ENCODE results near the gene NR2F1. TPM values are rescaled to one million over a fixed set of nuclear protein-coding genes. Genes with fewer than 3 reads are reported as not detected.
A peak's percentile ranks its signal among the peaks of the same experiment; 100 is the strongest.

NR2F1 gene
- total RNA-seq, 1 donor from 2014 or later: 28.7 TPM

DNA sequence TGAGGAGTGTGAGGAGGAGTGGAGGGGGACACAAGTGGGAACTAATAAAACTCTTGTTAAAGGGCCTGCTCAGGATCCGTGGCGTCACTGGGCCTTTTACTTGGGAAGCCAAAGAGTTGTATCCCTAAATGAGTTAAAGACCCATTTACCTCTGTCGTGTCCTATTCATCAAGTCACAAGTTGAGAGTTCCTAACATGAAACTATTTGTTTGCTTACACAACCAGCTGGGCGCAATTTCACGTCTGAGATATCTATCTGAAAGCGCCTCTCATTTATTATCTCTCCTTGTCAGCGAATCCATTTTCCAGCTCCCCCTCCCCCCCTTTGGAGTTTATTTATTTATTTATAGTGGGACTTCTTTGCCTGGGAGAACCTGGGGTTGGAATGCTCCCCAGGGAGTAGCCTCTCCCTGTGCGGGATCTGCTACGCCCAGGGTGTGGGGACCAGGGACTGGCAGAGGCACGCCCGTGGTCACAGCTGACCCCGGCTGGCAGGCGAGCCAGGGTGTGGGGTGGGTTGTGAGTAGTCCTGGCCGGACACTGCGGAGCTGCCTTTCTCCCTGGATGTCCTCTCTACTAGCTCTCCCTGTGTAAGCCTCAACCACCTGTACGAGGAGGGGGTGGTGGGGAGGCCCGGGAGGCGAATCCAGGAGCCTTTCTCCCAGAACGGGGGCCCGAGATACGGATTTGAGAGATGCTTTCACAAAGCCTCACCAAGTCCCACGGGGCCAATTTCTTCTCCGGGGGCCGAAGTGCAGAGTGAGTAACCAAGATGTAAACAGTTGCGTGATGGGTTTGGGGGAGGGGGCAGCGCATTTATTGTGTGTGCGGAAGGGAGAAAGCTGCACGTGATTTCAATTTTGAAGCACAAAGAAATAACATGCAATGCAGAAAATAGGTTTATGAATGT is 15.3 kb downstream of the NR2F1 start:
- H3K4me1 Mint-ChIP-seq (ENCODE audit: low read depth): peaks cover 34% of the 10 kb centered on the region
- TF ChIP-seq, protein P1, sequence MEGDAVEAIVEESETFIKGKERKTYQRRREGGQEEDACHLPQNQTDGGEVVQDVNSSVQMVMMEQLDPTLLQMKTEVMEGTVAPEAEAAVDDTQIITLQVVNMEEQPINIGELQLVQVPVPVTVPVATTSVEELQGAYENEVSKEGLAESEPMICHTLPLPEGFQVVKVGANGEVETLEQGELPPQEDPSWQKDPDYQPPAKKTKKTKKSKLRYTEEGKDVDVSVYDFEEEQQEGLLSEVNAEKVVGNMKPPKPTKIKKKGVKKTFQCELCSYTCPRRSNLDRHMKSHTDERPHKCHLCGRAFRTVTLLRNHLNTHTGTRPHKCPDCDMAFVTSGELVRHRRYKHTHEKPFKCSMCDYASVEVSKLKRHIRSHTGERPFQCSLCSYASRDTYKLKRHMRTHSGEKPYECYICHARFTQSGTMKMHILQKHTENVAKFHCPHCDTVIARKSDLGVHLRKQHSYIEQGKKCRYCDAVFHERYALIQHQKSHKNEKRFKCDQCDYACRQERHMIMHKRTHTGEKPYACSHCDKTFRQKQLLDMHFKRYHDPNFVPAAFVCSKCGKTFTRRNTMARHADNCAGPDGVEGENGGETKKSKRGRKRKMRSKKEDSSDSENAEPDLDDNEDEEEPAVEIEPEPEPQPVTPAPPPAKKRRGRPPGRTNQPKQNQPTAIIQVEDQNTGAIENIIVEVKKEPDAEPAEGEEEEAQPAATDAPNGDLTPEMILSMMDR (IDR thresholded peaks at IDR 0.05): no peak
- no peak overlapping the region for H3K4me3 Mint-ChIP-seq (ENCODE audit: unreplicated experiment)
- no peak for DNase-seq (ENCODE audit: low spot score)
- no peaks in the 10 kb centered on the region for H3K27me3 Mint-ChIP-seq (ENCODE audit: low read depth)
- peaks cover 9% of the 10 kb centered on the region for H3K36me3 Mint-ChIP-seq (ENCODE audit: low read depth)
- H3K27ac Mint-ChIP-seq (ENCODE audit: unreplicated experiment): no peak overlapping the region
- H3K9me3 Mint-ChIP-seq (ENCODE audit: low read depth): peaks cover 2% of the 10 kb centered on the region

DNA sequence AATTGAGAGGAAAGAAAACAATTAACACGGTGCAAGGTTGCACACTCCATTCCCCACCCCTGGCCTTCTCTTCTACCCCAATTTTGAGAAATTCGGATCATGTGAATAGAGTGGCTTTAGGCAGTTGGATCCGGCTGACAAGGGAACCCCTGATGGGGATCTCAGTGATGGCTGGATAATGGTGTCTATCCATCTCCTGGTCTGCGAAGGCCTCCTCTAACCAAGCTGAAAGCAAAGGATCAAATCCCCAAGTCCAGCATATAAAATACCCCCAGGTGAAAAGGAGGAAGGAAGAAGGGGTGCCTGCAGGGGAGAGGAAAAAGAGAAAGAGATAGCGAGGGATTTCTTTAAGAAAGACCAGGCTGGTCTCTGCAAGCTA is 16.0 kb downstream of the NR2F1 start:
- H3K27ac Mint-ChIP-seq (ENCODE audit: unreplicated experiment): no peak overlapping the region
- H3K4me3 Mint-ChIP-seq (ENCODE audit: unreplicated experiment): no peak overlapping the region
- TF ChIP-seq, protein P1 (IDR thresholded peaks at IDR 0.05): no peak
- no peaks in the 10 kb centered on the region for H3K27me3 Mint-ChIP-seq (ENCODE audit: low read depth)
- peaks cover 2% of the 10 kb centered on the region for H3K9me3 Mint-ChIP-seq (ENCODE audit: low read depth)
- H3K36me3 Mint-ChIP-seq (ENCODE audit: low read depth): peaks cover 3% of the 10 kb centered on the region
- DNase-seq (ENCODE audit: low spot score): no peak
- peaks cover 33% of the 10 kb centered on the region for H3K4me1 Mint-ChIP-seq (ENCODE audit: low read depth)

DNA sequence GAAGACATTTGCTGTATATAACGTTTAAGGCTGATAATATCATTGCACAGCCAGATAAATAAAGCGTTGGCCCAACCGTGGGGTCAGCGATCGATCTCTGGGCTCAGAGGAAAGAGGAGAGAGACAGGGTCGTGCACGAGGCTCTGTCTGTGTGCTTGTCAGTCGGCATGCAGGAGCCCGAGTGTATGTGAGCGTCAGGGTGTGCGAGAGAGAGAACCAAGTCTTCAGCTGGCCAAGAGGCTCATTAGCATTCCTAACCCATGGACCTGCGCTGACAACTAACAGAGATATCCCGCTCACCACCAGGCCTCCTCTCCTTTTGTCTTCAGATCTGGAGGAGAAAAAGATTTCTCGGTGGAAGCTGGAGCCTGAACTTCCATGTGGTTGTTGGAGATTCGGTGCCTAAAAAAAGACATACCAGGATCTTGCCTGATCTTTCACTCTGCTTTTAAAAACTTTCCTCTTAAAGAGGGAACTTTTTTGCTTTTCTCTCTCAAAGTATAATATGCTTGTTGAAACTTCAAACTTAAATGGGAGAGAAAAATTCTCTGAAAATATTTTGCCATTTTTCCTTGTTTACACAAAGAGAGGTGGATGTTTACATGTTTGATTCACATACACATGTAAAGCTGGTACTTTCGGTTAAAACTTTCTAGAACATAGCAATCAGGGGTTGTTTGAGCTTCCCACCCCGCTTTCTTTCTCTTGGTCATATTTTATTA is 16.5 kb downstream of the NR2F1 start:
- TF ChIP-seq, protein P1 (IDR thresholded peaks at IDR 0.05): no peak
- peaks cover 2% of the 10 kb centered on the region for H3K9me3 Mint-ChIP-seq (ENCODE audit: low read depth)

DNA sequence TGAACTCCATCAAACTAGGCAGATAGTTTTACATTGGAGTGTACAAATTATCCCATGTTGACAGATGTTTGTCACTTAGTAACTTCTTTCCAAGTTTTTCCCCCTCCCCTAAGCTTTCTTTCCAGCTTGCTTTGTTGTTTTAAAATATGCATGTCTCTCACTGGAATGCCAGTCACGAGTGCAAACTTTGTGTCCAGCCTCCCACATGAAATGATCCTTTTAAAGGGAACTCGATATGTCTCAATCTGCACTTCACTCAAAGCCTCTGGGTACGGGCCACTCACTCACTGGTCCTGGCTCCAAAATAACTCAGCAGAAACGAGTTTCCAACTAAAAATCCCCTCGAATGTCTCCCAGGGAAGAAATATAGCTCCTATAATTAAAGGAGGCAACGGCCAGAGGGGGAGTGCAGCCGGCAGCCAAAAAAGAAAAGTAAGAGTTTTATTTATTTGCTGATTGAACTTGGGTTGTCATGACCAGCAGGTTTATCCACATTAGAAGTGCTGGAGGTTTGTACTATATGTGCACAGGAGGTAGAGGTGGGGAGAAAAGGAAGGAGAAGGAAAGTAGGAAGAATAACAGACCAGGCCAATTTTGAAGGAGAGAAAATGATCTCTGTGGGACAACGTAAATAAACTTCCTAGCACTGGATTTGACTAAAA is 17.5 kb downstream of the NR2F1 start:
- Mint-ChIP-seq H3K4me3 (ENCODE audit: unreplicated experiment) (no peak overlapping the region), H3K27ac (ENCODE audit: unreplicated experiment) (no peak overlapping the region), H3K27me3 (ENCODE audit: low read depth) (no peaks in the 10 kb centered on the region), H3K9me3 (ENCODE audit: low read depth) (peaks cover 2% of the 10 kb centered on the region), H3K36me3 (ENCODE audit: low read depth) (peaks cover 2% of the 10 kb centered on the region), H3K4me1 (ENCODE audit: low read depth) (peaks cover 35% of the 10 kb centered on the region)
- DNase-seq (ENCODE audit: low spot score): no peak
- TF ChIP-seq, protein P1 (IDR thresholded peaks at IDR 0.05): peak; percentile 19

More for the DNA sequence above, 16.5 kb downstream of the NR2F1 start:
- peaks cover 33% of the 10 kb centered on the region for H3K4me1 Mint-ChIP-seq (ENCODE audit: low read depth)
- H3K36me3 Mint-ChIP-seq (ENCODE audit: low read depth): peaks cover 2% of the 10 kb centered on the region
- H3K4me3 Mint-ChIP-seq (ENCODE audit: unreplicated experiment): no peak overlapping the region
- no peak overlapping the region for H3K27ac Mint-ChIP-seq (ENCODE audit: unreplicated experiment)
- no peaks in the 10 kb centered on the region for H3K27me3 Mint-ChIP-seq (ENCODE audit: low read depth)
- peak; percentile 76 for DNase-seq (ENCODE audit: low spot score)
